SK-N-SH (cell line): ENCODE results near the gene NEMP2. TPM values are rescaled to one million over a fixed set of nuclear protein-coding genes. Genes with fewer than 3 reads are reported as not detected.

Source experiments
- CTCF ChIA-PET: fragments of 300-600, 350-600 bp; formaldehyde crosslinking; extraction: SDS; loops from one replicate; lab custom pipeline; 2021; lab: Yijun Ruan, JAX
- POLR2A ChIA-PET: fragments of 350-600 bp; sonication (Branson Sonifier 250); formaldehyde crosslinking; extraction: SDS; loops from one replicate; lab custom pipeline; 2020; ENCODE audit warnings: antibody characterized with exemption, inconsistent platforms; lab: Yijun Ruan, JAX
- DNase-seq: peaks from one replicate; pipeline ENCODE4 v3.0.0; 2012
- H2AFZ ChIP-seq: fragments of 200-600 bp; sonication (generic); 2 replicates; pipeline ENCODE4 v1.8.1; 2016; ENCODE audit warnings: antibody characterized with exemption, mild to moderate bottlenecking, low read depth
- H3F3A ChIP-seq: fragments of 200-600 bp; sonication (generic); replicated peaks from 2 replicates; pipeline ENCODE3; 2016; ENCODE audit warnings: antibody characterized with exemption, mild to moderate bottlenecking; ENCODE audit not compliant: insufficient read depth
- H3K27ac ChIP-seq, 2 experiments: fragments of 200-500 bp in 1 of 2; fragments of 200-600 bp in 1 of 2; sonication (Bioruptor generic) in 1 of 2; sonication (generic), shearing (Covaris generic) in 1 of 2; 2 replicates each; pipeline versions ENCODE4 v1.5.1 to v1.6.1; 2014 to 2016; ENCODE audit warnings: low read depth in 2 of 2, inconsistent platforms in 1 of 2, low read length in 1 of 2, mild to moderate bottlenecking in 1 of 2, mixed read lengths in 1 of 2
- H3K27me3 ChIP-seq: fragments of 200-600 bp; sonication (generic), shearing (Covaris generic); 2 replicates; pipeline ENCODE4 v1.6.1; 2016; ENCODE audit warnings: mixed run types; ENCODE audit not compliant: insufficient read depth
- H3K36me3 ChIP-seq, 2 experiments: fragments of 200-500 bp in 1 of 2; fragments of 200-600 bp in 1 of 2; sonication (Bioruptor generic) in 1 of 2; sonication (generic) in 1 of 2; replicated peaks in 1 of 2; 2 replicates each; pipeline versions ENCODE3 to v1.5.1; 2014 to 2016; ENCODE audit warnings: low read length in 1 of 2, mild to moderate bottlenecking in 1 of 2; ENCODE audit not compliant: insufficient read depth in 2 of 2, control insufficient read depth in 1 of 2
- H3K4me1 ChIP-seq, 2 experiments: fragments of 200-500 bp in 1 of 2; fragments of 200-600 bp in 1 of 2; sonication (Bioruptor generic) in 1 of 2; sonication (generic), shearing (Covaris generic) in 1 of 2; 2 replicates each; pipeline versions ENCODE4 v1.5.1 to v1.6.1; 2014 to 2016; ENCODE audit warnings: low read depth in 1 of 2, low read length in 1 of 2, mixed run types in 1 of 2; ENCODE audit not compliant: insufficient read depth in 2 of 2, control insufficient read depth in 1 of 2
- H3K4me2 ChIP-seq: fragments of 200-600 bp; sonication (generic), shearing (Covaris generic); 2 replicates; pipeline ENCODE4 v1.6.1; 2017; ENCODE audit warnings: mixed run types
- H3K4me3 ChIP-seq, 2 experiments: fragments of 200-500 bp in 1 of 2; fragments of 200-600 bp in 1 of 2; sonication (Bioruptor generic) in 1 of 2; sonication (generic), shearing (Covaris generic) in 1 of 2; 2 replicates each; pipeline versions ENCODE4 v1.5.1 to v1.8.1; 2014 to 2016; ENCODE audit warnings: low read depth in 2 of 2, inconsistent platforms in 1 of 2, low read length in 1 of 2, mild to moderate bottlenecking in 1 of 2, mixed read lengths in 1 of 2, moderate library complexity in 1 of 2
- H3K79me2 ChIP-seq: fragments of 200-600 bp; sonication (generic); 2 replicates; pipeline ENCODE4 v1.8.1; 2017; ENCODE audit warnings: mild to moderate bottlenecking; ENCODE audit not compliant: insufficient read depth
- H3K9ac ChIP-seq: fragments of 200-600 bp; sonication (generic); 2 replicates; pipeline ENCODE4 v1.6.1; 2017; ENCODE audit warnings: mixed run types
- H3K9me2 ChIP-seq: fragments of 200-600 bp; sonication (generic); 2 replicates; pipeline ENCODE4 v1.6.1; 2017; ENCODE audit warnings: mixed run types
- H3K9me3 ChIP-seq: fragments of 200-600 bp; sonication (generic); 2 replicates; pipeline ENCODE4 v1.6.1; 2017; ENCODE audit warnings: mixed run types, mild to moderate bottlenecking, moderate library complexity
- H4K20me1 ChIP-seq: fragments of 200-600 bp; sonication (generic); 2 replicates; pipeline ENCODE4 v1.6.1; 2017; ENCODE audit warnings: mild to moderate bottlenecking, mixed run types; ENCODE audit not compliant: insufficient read depth
- EZH2phosphoT487 ChIP-seq: fragments of 200-600 bp; sonication (generic); IDR thresholded peaks from 2 replicates; pipeline ENCODE4 v1.6.1; 2017; ENCODE audit warnings: low read depth, mixed run types, mild to moderate bottlenecking, antibody characterized with exemption, moderate library complexity, borderline replicate concordance
- FOSL2 ChIP-seq: IDR thresholded peaks from 2 replicates; pipeline ENCODE4 v1.4.0; 2012; ENCODE audit warnings: low read depth, mild to moderate bottlenecking, moderate library complexity, borderline replicate concordance
- FOXJ3 ChIP-seq: sonication (generic); formaldehyde crosslinking; IDR thresholded peaks from 2 replicates; pipeline ENCODE4 v1.5.1; 2020; ENCODE audit warnings: mild to moderate bottlenecking, missing genetic modification reagents
- FOXM1 ChIP-seq: IDR thresholded peaks from 2 replicates; pipeline ENCODE4 v1.4.0; 2012; ENCODE audit warnings: low read depth, mild to moderate bottlenecking
- GABPA ChIP-seq: IDR thresholded peaks from 2 replicates; pipeline ENCODE4 v1.4.0; 2012; ENCODE audit warnings: low read depth, mild to moderate bottlenecking
- JUND ChIP-seq: IDR thresholded peaks from 2 replicates; pipeline ENCODE4 v1.4.0; 2012
- NFIC ChIP-seq: IDR thresholded peaks from 2 replicates; pipeline ENCODE4 v1.4.0; 2012; ENCODE audit warnings: borderline replicate concordance
- POLR2AphosphoS5 ChIP-seq: IDR thresholded peaks from 2 replicates; pipeline ENCODE4 v1.6.1; 2012; ENCODE audit warnings: low read depth, low read length
- RFX5 ChIP-seq: IDR thresholded peaks from 2 replicates; pipeline ENCODE4 v1.6.1; 2012; ENCODE audit warnings: mild to moderate bottlenecking, improper control_type of control experiment, low read length
- RXRA ChIP-seq: IDR thresholded peaks from 2 replicates; pipeline ENCODE4 v1.4.0; 2012; ENCODE audit warnings: low read depth, mild to moderate bottlenecking, borderline replicate concordance
- SIN3A ChIP-seq: IDR thresholded peaks from 2 replicates; pipeline ENCODE4 v1.6.1; 2012; ENCODE audit warnings: low read depth, mild to moderate bottlenecking, low read length, moderate library complexity, borderline replicate concordance
- TAF1 ChIP-seq: IDR thresholded peaks from 2 replicates; pipeline ENCODE4 v1.6.1; 2012; ENCODE audit warnings: low read depth, mild to moderate bottlenecking, low read length, moderate library complexity, borderline replicate concordance
- TCF12 ChIP-seq: IDR thresholded peaks from 2 replicates; pipeline ENCODE4 v1.4.0; 2012
- TEAD4 ChIP-seq: IDR thresholded peaks from 2 replicates; pipeline ENCODE4 v1.4.0; 2012; ENCODE audit warnings: mild to moderate bottlenecking, borderline replicate concordance; ENCODE audit not compliant: insufficient read depth
- YY1 ChIP-seq: IDR thresholded peaks from 2 replicates; pipeline ENCODE4 v1.4.0; 2012; ENCODE audit warnings: low read depth, mild to moderate bottlenecking
- polyA plus RNA-seq, 3 experiments: library from polyadenylated mRNA; depleted of rRNA; stranded (reverse); fragments of >200 nt; gene quantifications; 2 replicates each; pipeline ENCODE4 v1.2.3, GENCODE V29; 2012
- TF ChIP-seq, protein P1 (sequence below): fragments of 150-350 bp; IDR thresholded peaks from 2 replicates; pipeline ENCODE4 v1.6.1; 2016; ENCODE audit warnings: mild to moderate bottlenecking, low read depth, low read length
- TF ChIP-seq, protein P2 (sequence below): IDR thresholded peaks from 2 replicates; pipeline ENCODE4 v1.4.0; 2012; ENCODE audit warnings: low read depth, borderline replicate concordance
- TF ChIP-seq, protein P3 (sequence below): IDR thresholded peaks from 2 replicates; pipeline ENCODE4; 2012
- TF ChIP-seq, protein P4 (sequence below): fragments of 200-600 bp; sonication (generic); IDR thresholded peaks from 2 replicates; pipeline ENCODE4 v1.6.1; 2017; ENCODE audit warnings: antibody characterized with exemption, mild to moderate bottlenecking, moderate library complexity

The NEMP2 gene
- polyA plus RNA-seq, 1 of the 3 experiments (the other 2 are of a cell fraction), result 2.0 TPM

DNA sequence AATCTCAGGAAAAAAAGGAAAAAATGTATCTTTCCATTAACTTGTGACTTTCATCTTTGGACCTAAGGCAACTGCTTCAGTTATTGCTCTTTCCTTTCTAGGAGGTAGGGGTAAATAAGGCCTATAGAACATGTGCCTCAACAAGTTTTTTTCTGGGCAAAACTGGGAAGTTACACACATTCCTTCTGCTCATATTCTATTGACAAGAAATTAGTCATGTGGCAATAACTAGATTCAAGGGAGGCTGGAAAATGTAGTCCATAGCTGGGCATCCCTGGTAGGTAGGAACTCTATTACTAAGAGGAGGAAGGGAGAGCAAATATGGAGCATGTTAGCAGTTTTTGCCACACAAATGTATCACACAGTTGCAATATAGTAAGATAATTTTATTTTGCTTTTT is 37.7 kb upstream of the NEMP2 start:
- Histone ChIP-seq H2AFZ (no peak overlapping the region), H3F3A (no peaks in the 10 kb centered on the region)
- POLR2A ChIA-PET, result no interaction called here
- no peak for DNase-seq
- TF ChIP-seq YY1 (no peak), TCF12 (no peak), RXRA (no peak), RFX5 (no peak), FOXJ3 (no peak), JUND (no peak), SIN3A (no peak), FOXM1 (no peak), NFIC (no peak), EZH2phosphoT487 (no peak)
- TF ChIP-seq, protein P1, sequence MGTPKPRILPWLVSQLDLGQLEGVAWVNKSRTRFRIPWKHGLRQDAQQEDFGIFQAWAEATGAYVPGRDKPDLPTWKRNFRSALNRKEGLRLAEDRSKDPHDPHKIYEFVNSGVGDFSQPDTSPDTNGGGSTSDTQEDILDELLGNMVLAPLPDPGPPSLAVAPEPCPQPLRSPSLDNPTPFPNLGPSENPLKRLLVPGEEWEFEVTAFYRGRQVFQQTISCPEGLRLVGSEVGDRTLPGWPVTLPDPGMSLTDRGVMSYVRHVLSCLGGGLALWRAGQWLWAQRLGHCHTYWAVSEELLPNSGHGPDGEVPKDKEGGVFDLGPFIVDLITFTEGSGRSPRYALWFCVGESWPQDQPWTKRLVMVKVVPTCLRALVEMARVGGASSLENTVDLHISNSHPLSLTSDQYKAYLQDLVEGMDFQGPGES, result no peak
- TF ChIP-seq, protein P2, sequence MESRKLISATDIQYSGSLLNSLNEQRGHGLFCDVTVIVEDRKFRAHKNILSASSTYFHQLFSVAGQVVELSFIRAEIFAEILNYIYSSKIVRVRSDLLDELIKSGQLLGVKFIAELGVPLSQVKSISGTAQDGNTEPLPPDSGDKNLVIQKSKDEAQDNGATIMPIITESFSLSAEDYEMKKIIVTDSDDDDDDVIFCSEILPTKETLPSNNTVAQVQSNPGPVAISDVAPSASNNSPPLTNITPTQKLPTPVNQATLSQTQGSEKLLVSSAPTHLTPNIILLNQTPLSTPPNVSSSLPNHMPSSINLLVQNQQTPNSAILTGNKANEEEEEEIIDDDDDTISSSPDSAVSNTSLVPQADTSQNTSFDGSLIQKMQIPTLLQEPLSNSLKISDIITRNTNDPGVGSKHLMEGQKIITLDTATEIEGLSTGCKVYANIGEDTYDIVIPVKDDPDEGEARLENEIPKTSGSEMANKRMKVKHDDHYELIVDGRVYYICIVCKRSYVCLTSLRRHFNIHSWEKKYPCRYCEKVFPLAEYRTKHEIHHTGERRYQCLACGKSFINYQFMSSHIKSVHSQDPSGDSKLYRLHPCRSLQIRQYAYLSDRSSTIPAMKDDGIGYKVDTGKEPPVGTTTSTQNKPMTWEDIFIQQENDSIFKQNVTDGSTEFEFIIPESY, result no peak
- TF ChIP-seq, all 33 proteins: peak for 0
- Histone ChIP-seq H3K4me3 (no peak overlapping the region), H3K36me3 (no peaks in the 10 kb centered on the region), H3K4me1 (peaks cover 0 to 3% of the 10 kb centered on the region in 2 experiments; a peak in 1 of 4 replicates), H3K27ac (no peak overlapping the region), H3K27me3 (no peaks in the 10 kb centered on the region), H3K9me2 (no peaks in the 10 kb centered on the region), H3K4me2 (no peak overlapping the region), H4K20me1 (no peaks in the 10 kb centered on the region), H3K9me3 (no peaks in the 10 kb centered on the region), H3K79me2 (no peaks in the 10 kb centered on the region), H3K9ac (no peak overlapping the region)
- CTCF ChIA-PET, result interaction anchor here (0.9 kb wide), 1 partner anchor 483 kb away, joined by 3 read pairs; no protein-coding TSS in a partner anchor

DNA sequence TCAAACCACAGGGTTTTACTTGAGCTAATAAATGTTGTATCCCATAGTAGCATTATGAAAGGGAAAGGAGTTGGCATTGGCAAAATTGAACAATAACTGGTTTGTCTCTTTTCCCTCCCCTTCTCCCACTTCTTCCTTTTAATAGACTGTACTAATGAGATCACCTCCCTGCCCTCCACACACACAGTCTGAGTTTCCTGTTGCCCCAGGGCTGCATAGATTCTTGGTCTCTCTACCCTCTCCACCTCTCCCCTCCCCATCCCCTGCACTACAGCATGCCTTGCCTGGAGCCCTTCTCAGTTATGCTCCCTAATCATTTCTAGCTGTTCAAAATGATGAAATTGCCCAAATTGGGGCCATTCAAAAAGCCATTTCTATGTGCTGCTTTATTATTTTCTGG is 37.2 kb upstream of the NEMP2 start:
- no peaks in the 10 kb centered on the region for H3F3A ChIP-seq
- no peak overlapping the region for H3K4me2 ChIP-seq
- no peak overlapping the region for H3K9ac ChIP-seq
- no peaks in the 10 kb centered on the region for H3K9me2 ChIP-seq
- peaks cover 0 to 3% of the 10 kb centered on the region in 2 experiments; a peak in 1 of 4 replicates for H3K4me1 ChIP-seq
- no peak overlapping the region for H3K4me3 ChIP-seq
- CTCF ChIA-PET, result no interaction called here
- TF ChIP-seq TEAD4 (no peak), POLR2AphosphoS5 (no peak), TAF1 (no peak), TCF12 (no peak), YY1 (no peak), GABPA (no peak), FOSL2 (no peak)
- TF ChIP-seq, protein P3, sequence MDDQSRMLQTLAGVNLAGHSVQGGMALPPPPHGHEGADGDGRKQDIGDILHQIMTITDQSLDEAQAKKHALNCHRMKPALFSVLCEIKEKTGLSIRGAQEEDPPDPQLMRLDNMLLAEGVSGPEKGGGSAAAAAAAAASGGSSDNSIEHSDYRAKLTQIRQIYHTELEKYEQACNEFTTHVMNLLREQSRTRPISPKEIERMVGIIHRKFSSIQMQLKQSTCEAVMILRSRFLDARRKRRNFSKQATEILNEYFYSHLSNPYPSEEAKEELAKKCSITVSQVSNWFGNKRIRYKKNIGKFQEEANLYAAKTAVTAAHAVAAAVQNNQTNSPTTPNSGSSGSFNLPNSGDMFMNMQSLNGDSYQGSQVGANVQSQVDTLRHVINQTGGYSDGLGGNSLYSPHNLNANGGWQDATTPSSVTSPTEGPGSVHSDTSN, result no peak
- TF ChIP-seq, protein P4, sequence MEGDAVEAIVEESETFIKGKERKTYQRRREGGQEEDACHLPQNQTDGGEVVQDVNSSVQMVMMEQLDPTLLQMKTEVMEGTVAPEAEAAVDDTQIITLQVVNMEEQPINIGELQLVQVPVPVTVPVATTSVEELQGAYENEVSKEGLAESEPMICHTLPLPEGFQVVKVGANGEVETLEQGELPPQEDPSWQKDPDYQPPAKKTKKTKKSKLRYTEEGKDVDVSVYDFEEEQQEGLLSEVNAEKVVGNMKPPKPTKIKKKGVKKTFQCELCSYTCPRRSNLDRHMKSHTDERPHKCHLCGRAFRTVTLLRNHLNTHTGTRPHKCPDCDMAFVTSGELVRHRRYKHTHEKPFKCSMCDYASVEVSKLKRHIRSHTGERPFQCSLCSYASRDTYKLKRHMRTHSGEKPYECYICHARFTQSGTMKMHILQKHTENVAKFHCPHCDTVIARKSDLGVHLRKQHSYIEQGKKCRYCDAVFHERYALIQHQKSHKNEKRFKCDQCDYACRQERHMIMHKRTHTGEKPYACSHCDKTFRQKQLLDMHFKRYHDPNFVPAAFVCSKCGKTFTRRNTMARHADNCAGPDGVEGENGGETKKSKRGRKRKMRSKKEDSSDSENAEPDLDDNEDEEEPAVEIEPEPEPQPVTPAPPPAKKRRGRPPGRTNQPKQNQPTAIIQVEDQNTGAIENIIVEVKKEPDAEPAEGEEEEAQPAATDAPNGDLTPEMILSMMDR, result no peak
- POLR2A ChIA-PET, result no interaction called here
- no peaks in the 10 kb centered on the region for H3K36me3 ChIP-seq
- H3K27ac ChIP-seq, result no peak overlapping the region
- H3K79me2 ChIP-seq, result no peaks in the 10 kb centered on the region
- H2AFZ ChIP-seq, result no peak overlapping the region
- DNase-seq, result peak; percentile 54
- no peaks in the 10 kb centered on the region for H4K20me1 ChIP-seq
- H3K27me3 ChIP-seq, result no peaks in the 10 kb centered on the region
- 0 out of 2 replicates have a peak, but pooled peaks cover 2% of the 10 kb centered on the region for H3K9me3 ChIP-seq
